Astrocyte of the spinal cord (primary cell): ENCODE results near the gene AKAP4.

ENCODE experiments used
- DNase-seq: peaks from one replicate; pipeline ENCODE4 v3.0.0; 2011; ENCODE audit warnings: low read depth, low spot score
- H3K4me3 ChIP-seq: 2 replicates; pipeline ENCODE4 v1.5.1; 2011; ENCODE audit warnings: low read depth, mild to moderate bottlenecking, low read length, moderate library complexity
- CTCF ChIP-seq: IDR thresholded peaks from 2 replicates; pipeline ENCODE4 v1.5.1; 2012; ENCODE audit warnings: low read depth, mild to moderate bottlenecking, low read length, inconsistent platforms
- in situ Hi-C: cut with HindIII; loops from 2 replicates; pipeline ENCODE4 v1.10.0; 2017; ENCODE audit warnings: low sequenced_read_pairs

The AKAP4 gene

GRCh38 chrX:50188859-50189600 lies 11.8 kb downstream of the AKAP4 start:
- in situ Hi-C loops = no loop called here
- no peak for TF ChIP-seq CTCF

GRCh38 chrX:50183891-50184290 lies 16.9 kb downstream of the AKAP4 start:
- H3K4me3 ChIP-seq = no peak overlapping the region
- TF ChIP-seq CTCF = no peak
- in situ Hi-C loops = no loop called here
- no peak for DNase-seq

More at GRCh38 chrX:50188859-50189600, 11.8 kb downstream of the AKAP4 start:
- no peak overlapping the region for H3K4me3 ChIP-seq
- DNase-seq = no peak

- no peak for DNase-seq
- in situ Hi-C loops = no loop called here
- H3K4me3 ChIP-seq = no peak overlapping the region
- no peak for TF ChIP-seq CTCF
Observed at GRCh38 chrX:50180073-50180940, 20.5 kb downstream of the AKAP4 start.

GRCh38 chrX:50169717-50170116 lies 31.1 kb downstream of the AKAP4 start:
- in situ Hi-C loops = no loop called here
- H3K4me3 ChIP-seq = no peak overlapping the region
- no peak for TF ChIP-seq CTCF
- DNase-seq = no peak

- DNase-seq = no peak
- in situ Hi-C loops = no loop called here
- TF ChIP-seq CTCF = no peak
- no peak overlapping the region for H3K4me3 ChIP-seq
Observed at GRCh38 chrX:50168241-50168687, 32.5 kb downstream of the AKAP4 start.

GRCh38 chrX:50167366-50167765 lies 33.4 kb downstream of the AKAP4 start:
- no peak for DNase-seq
- no peak for TF ChIP-seq CTCF
- H3K4me3 ChIP-seq = no peak overlapping the region
- in situ Hi-C loops = no loop called here
